CD4-positive, CD25-positive, alpha-beta regulatory T cell (primary cell): Measurements from ENCODE around the gene FGF18. TPM values are rescaled to one million over a fixed set of nuclear protein-coding genes. Genes with fewer than 3 reads are reported as not detected.
"Not testable (repeated sequence)": the region's sequence is repeated elsewhere in the genome, so short reads cannot be mapped to it uniquely, and the experiment has no call there.

Source experiments
- ATAC-seq, 2 donors: fragments of 150-1000 bp; cut with Tn5 transposase; one replicate each; pipeline ENCODE4 v1.10.0; 2021; ENCODE audit warnings: low read depth in 2 of 2, moderate number of reproducible peaks in 2 of 2, moderate library complexity in 1 of 2
- DNase-seq, 3 donors: peaks; one replicate each; pipeline versions ENCODE4 v3.0.0 to v3.0.0-alpha.2; 2012 to 2022; ENCODE audit warnings: mixed read lengths in 1 of 3
- H3K27ac ChIP-seq: one replicate; pipeline ENCODE4 v1.7.0; 2013; ENCODE audit warnings: mild to moderate bottlenecking, low read length; ENCODE audit not compliant: insufficient read depth, poor library complexity, severe bottlenecking
- H3K27me3 ChIP-seq: one replicate; pipeline ENCODE4 v1.7.0; 2013; ENCODE audit warnings: low read length; ENCODE audit not compliant: control insufficient read depth, insufficient read depth
- H3K36me3 ChIP-seq: one replicate; pipeline ENCODE4 v1.7.0; 2013; ENCODE audit warnings: mild to moderate bottlenecking, low read length, moderate library complexity; ENCODE audit not compliant: control insufficient read depth, insufficient read depth
- H3K4me1 ChIP-seq: 2 replicates; pipeline ENCODE4 v1.7.0; 2013; ENCODE audit warnings: mild to moderate bottlenecking, low read length; ENCODE audit not compliant: insufficient read depth, control insufficient read depth, poor library complexity, severe bottlenecking
- H3K4me3 ChIP-seq: one replicate; pipeline ENCODE4 v1.7.0; 2013; ENCODE audit warnings: low read depth, mild to moderate bottlenecking, low read length, moderate library complexity
- H3K9me3 ChIP-seq, 2 experiments: 1 replicate in 1 of 2; 2 replicates in 1 of 2; pipeline ENCODE4 v1.7.0; 2013; ENCODE audit warnings: low read length in 2 of 2, mild to moderate bottlenecking in 1 of 2, moderate library complexity in 1 of 2; ENCODE audit not compliant: control insufficient read depth in 2 of 2
- H3K27ac Mint-ChIP-seq, 3 donors: one replicate each; pipeline ENCODE4 v1.8.0; 2020 to 2022; ENCODE audit warnings: mild to moderate bottlenecking in 3 of 3, mixed read lengths in 3 of 3, moderate library complexity in 2 of 3
- H3K27me3 Mint-ChIP-seq: one replicate; pipeline ENCODE4 v1.8.0; 2022; ENCODE audit warnings: mild to moderate bottlenecking, mixed read lengths
- H3K36me3 Mint-ChIP-seq: one replicate; pipeline ENCODE4 v1.8.0; 2020; ENCODE audit warnings: mixed read lengths
- H3K4me1 Mint-ChIP-seq, 4 donors: one replicate each; pipeline ENCODE4 v1.8.0; 2020 to 2022; ENCODE audit warnings: mixed read lengths in 4 of 4, mild to moderate bottlenecking in 1 of 4
- H3K4me3 Mint-ChIP-seq, 4 donors: one replicate each; pipeline ENCODE4 v1.8.0; 2020 to 2022; ENCODE audit warnings: mild to moderate bottlenecking in 4 of 4, mixed read lengths in 4 of 4, moderate library complexity in 3 of 4
- H3K9me3 Mint-ChIP-seq, 7 donors: one replicate each; pipeline ENCODE4 v1.8.0; 2020 to 2022; ENCODE audit warnings: mixed read lengths in 7 of 7, mild to moderate bottlenecking in 3 of 7, moderate library complexity in 2 of 7
- polyA plus RNA-seq, 4 donors: library from polyadenylated mRNA; unstranded; fragments of 300-500 nt; fragmentation: Illumina TruSeq; gene quantifications; one replicate each; pipeline ENCODE4 v1.2.3, GENCODE V29; 2021
- total RNA-seq: library from RNA; stranded (reverse); gene quantifications from one replicate; pipeline ENCODE4 v1.2.3, GENCODE V29; 2022

The FGF18 gene
- total and polyA plus RNA-seq, 5 donors from 2014 or later, result 0.18 to 0.57 TPM; not detected in 3

DNA sequence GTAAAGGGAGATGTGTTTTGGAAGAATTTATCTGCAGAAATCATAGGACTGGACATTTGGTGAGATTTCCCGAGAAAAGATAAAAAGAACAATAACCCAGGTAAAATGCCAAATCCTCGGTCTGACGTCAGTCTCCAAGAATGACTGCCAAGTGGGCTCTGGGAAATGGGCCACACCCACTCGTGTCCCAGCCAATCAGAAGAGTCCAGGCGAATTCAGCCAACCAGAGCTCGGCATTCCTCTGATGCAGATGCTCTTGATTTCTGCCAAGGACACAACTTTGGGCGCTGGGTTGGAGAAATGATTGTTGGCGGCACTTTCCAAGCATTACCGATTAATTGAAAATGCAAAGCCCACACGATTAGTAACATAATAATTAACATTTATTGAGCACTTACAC, 73.3 kb downstream of the FGF18 start:
- H3K4me3 Mint-ChIP-seq, result no peak overlapping the region
- no peaks in the 10 kb centered on the region for H3K9me3 ChIP-seq
- H3K36me3 Mint-ChIP-seq, result no peaks in the 10 kb centered on the region
- ATAC-seq (no peak), DNase-seq (no peak)
- H3K36me3 ChIP-seq, result no peaks in the 10 kb centered on the region
- no peaks in the 10 kb centered on the region for H3K27me3 ChIP-seq
- no peak overlapping the region for H3K27ac ChIP-seq
- peaks cover 7% of the 10 kb centered on the region for H3K27me3 Mint-ChIP-seq
- H3K27ac Mint-ChIP-seq, result no peak overlapping the region
- H3K4me1 ChIP-seq, result no peaks in the 10 kb centered on the region
- H3K4me3 ChIP-seq, result no peak overlapping the region
- H3K4me1 Mint-ChIP-seq, result no peaks in the 10 kb centered on the region
- H3K9me3 Mint-ChIP-seq, result peaks cover 0 to 3% (median 0%) of the 10 kb centered on the region in 7 donors

DNA sequence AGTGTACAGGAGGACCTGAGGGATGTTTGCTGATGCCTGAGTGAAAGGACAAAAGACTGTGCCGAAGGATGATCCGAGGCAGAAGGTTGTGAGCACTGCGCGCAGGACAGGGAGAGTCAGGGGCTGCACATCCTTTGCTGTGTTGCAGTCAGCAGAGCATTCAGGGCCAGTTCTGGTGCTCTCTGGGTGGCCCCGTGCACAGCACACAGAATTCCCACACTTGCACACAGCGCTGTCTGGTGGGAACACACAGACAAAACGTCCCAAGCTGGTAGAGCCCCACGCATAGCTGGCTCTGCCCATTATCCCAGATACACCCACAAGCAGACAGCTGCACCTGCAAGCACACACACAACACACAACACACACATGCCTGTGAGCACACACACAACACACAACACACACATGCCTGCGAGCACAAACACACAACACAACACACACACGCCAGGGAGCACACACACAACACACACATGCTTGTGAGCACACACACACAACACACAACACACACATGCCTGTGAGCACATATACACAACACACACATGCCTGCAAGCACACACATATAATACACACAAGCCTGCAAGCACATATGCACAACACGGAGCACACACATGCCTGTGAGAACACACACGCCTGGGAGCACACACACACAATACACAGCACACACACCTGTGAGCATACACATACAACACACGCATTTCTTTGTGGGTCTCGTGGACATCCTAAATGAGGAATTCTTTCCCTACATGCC, 74.4 kb downstream of the FGF18 start:
- no peak for ATAC-seq
- Mint-ChIP-seq H3K4me3 (no peak overlapping the region), H3K27me3 (no peaks in the 10 kb centered on the region), H3K27ac (peak overlapping the region in 1 of 3 donors; percentile 79), H3K36me3 (no peaks in the 10 kb centered on the region), H3K9me3 (no peaks in the 10 kb centered on the region), H3K4me1 (no peaks in the 10 kb centered on the region)
- Histone ChIP-seq H3K4me1 (no peaks in the 10 kb centered on the region), H3K9me3 (no peaks in the 10 kb centered on the region), H3K4me3 (no peak overlapping the region), H3K27me3 (no peaks in the 10 kb centered on the region), H3K36me3 (no peaks in the 10 kb centered on the region), H3K27ac (no peak overlapping the region)
- no peak for DNase-seq

DNA sequence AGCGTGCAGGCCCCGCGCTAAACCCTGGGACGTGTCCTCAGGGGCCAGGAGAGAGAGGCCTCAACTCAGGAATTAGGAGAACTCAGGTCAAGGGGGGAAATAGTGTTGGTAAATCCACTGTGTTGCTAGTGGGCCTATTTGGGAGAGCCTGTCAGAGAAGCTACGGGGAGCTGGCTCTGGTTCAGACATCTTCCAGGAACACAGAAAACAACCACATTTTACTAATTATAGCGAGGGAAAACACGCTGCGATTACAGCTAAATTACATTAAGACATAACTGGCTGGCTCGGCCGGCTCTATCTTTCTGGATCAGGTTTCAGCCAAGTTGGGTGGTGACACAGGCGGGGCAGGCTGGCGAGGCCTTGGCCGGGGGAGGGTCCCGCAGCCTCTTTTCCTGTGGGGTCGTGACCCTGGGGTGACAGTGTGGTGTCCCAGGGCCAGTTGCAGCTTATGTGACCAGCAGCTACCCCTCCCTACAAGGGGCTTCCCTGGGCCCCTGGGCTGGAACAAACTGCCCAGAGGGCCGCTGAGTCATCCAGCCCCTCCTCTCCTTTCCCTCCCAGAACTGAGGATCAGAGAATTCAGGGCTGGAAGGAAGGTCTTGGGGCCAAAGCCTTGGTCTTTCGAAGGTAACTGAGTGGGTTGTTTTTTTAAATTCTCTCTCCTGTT, 75.1 kb downstream of the FGF18 start:
- Mint-ChIP-seq H3K36me3 (no peaks in the 10 kb centered on the region), H3K4me3 (no peak overlapping the region), H3K9me3 (no peaks in the 10 kb centered on the region), H3K27ac (no peak overlapping the region), H3K27me3 (no peaks in the 10 kb centered on the region), H3K4me1 (no peaks in the 10 kb centered on the region)
- Histone ChIP-seq H3K9me3 (no peaks in the 10 kb centered on the region), H3K4me3 (no peak overlapping the region), H3K27me3 (no peaks in the 10 kb centered on the region), H3K36me3 (no peaks in the 10 kb centered on the region), H3K27ac (no peak overlapping the region), H3K4me1 (no peaks in the 10 kb centered on the region)
- no peak for ATAC-seq
- no peak for DNase-seq

DNA sequence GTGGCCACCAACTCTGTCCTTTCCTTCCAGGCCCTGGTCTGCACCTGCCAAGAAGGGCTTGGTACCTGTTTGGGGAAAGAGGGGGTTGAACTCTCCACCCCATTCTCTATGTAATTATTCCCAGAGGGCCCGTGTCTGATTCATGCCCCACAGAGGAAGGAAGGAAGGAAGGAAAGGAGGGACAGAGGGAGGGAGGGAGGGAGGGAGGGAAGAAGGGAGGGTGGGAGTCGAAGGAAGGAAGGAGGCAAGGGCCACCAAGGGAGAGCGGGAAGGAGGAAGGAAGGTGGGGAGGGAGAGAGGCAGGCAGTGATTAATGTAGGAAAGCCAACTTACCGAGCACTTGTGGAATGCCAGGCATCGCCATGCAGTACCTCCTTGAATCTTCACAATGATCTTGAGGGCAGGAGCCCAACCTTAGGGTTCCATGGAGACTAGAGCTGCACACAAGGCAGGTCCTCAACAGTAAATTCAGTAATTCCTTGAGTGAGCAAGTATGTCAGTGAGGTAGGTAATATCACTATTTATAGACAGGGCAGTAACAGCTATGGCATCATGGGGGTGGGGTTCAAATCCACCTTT, 75.8 kb downstream of the FGF18 start:
- H3K4me3 ChIP-seq, result no peak overlapping the region
- H3K27me3 ChIP-seq, result no peaks in the 10 kb centered on the region
- H3K4me1 ChIP-seq, result no peaks in the 10 kb centered on the region
- Mint-ChIP-seq H3K4me3 (no peak overlapping the region), H3K27me3 (no peaks in the 10 kb centered on the region), H3K27ac (no peak overlapping the region), H3K36me3 (no peaks in the 10 kb centered on the region), H3K9me3 (no peaks in the 10 kb centered on the region), H3K4me1 (no peaks in the 10 kb centered on the region)
- H3K36me3 ChIP-seq, result no peaks in the 10 kb centered on the region
- DNase-seq, result no peak
- no peak overlapping the region for H3K27ac ChIP-seq
- H3K9me3 ChIP-seq, result no peaks in the 10 kb centered on the region
- no peak for ATAC-seq

DNA sequence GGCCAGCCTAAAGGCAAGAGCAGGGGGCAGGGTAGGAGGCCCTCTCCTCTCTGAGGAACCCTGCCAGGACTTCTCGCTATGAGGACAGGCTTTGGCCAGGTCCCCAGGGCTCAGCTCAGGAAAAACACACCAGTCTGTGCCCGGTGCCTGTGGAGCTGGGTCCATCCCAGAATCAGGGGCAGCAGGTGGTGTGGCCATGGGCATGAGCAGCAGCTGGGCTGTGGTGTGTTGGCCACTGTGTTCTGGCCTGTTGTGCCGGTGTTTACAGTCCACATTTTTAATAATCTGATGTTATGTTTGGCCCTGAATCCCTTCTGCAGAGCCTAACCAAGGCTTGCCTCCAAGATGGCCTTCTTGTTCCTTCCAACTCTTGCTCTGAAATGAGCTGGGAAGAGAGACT, 77.0 kb downstream of the FGF18 start:
- DNase-seq, result no peak
- H3K27ac Mint-ChIP-seq, result no peak overlapping the region

DNA sequence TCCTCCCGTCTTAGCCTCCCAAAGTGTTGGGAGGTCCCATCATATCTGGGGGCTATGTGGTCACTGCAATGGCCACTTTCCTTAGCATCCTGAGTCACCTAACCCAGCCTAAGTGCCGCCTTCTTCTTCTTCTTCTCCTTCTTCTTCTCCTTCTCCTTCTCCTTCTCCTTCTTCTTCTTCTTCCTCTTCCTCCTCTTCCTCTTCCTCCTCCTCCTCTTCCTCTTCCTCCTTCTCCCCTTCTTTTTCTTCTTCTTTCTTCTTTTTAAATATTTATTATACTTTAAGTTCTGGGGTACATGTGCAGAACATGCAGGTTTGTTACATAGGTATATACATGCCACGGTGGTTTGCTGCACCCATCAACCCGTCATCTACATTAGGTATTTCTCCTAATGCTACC, 78.0 kb downstream of the FGF18 start:
- not testable (repeated sequence) for H3K36me3 Mint-ChIP-seq, H3K36me3 ChIP-seq, H3K4me3 ChIP-seq, H3K27ac Mint-ChIP-seq, H3K27ac ChIP-seq, H3K27me3 Mint-ChIP-seq, H3K4me1 Mint-ChIP-seq, H3K27me3 ChIP-seq, H3K9me3 ChIP-seq, H3K9me3 Mint-ChIP-seq, H3K4me3 Mint-ChIP-seq, ATAC-seq, DNase-seq, H3K4me1 ChIP-seq

More for the DNA sequence above, 77.0 kb downstream of the FGF18 start:
- Mint-ChIP-seq H3K27me3 (no peaks in the 10 kb centered on the region), H3K4me1 (no peaks in the 10 kb centered on the region), H3K36me3 (no peaks in the 10 kb centered on the region), H3K9me3 (no peaks in the 10 kb centered on the region), H3K4me3 (no peak overlapping the region)
- no peak overlapping the region for H3K4me3 ChIP-seq
- no peaks in the 10 kb centered on the region for H3K36me3 ChIP-seq
- H3K27me3 ChIP-seq, result no peaks in the 10 kb centered on the region
- H3K27ac ChIP-seq, result no peak overlapping the region
- no peaks in the 10 kb centered on the region for H3K9me3 ChIP-seq
- ATAC-seq, result no peak
- H3K4me1 ChIP-seq, result no peaks in the 10 kb centered on the region

DNA sequence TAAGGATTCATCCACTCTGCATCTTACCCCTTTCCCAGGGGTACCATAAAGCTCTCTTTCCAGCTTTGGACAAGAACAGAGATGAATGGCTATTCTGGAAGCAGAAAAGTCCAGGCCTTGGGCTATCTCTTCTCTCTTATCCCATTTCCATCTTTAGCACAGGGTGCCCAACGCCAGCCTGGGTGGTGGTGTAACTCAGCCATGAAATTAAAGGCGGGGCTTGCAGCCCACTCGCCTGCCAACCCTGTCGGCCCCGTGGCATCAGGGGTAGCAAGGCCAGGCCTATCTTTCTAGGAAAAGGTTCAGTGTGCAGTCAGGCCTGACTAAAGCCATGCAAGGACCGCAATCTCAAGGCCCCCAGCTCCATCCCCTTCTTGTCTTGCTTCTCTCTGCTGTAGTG, 78.7 kb downstream of the FGF18 start:
- H3K9me3 ChIP-seq, result no peaks in the 10 kb centered on the region
- H3K27me3 ChIP-seq, result no peaks in the 10 kb centered on the region
- no peak overlapping the region for H3K4me3 ChIP-seq
- no peaks in the 10 kb centered on the region for H3K36me3 ChIP-seq
- H3K4me3 Mint-ChIP-seq, result no peak overlapping the region
- H3K9me3 Mint-ChIP-seq, result no peaks in the 10 kb centered on the region
- no peaks in the 10 kb centered on the region for H3K36me3 Mint-ChIP-seq
- DNase-seq (no peak), ATAC-seq (no peak)
- no peaks in the 10 kb centered on the region for H3K27me3 Mint-ChIP-seq
- no peak overlapping the region for H3K27ac Mint-ChIP-seq
- no peaks in the 10 kb centered on the region for H3K4me1 Mint-ChIP-seq
- H3K27ac ChIP-seq, result no peak overlapping the region
- no peaks in the 10 kb centered on the region for H3K4me1 ChIP-seq

DNA sequence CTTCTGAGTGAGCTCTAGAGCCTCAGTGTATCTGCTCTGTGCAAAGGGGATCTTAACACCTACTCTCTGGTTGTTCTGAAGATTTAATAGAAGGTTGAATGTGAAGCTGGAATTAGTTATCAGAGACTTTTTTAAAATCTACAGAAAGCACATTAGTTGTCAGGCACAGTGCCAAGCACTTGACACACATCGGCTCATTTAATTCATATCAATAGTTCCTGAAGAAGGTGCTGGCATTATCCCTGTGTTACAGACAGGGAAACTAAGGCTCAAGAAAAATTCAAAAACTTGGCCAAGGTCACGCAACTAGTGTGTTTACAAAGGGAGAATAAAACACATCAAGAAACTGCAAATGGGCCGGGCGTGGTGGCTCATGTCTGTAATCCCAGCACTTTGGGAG, 80.2 kb downstream of the FGF18 start:
- Histone ChIP-seq H3K36me3 (no peaks in the 10 kb centered on the region), H3K4me3 (no peak overlapping the region), H3K9me3 (no peaks in the 10 kb centered on the region), H3K27ac (no peak overlapping the region), H3K4me1 (no peaks in the 10 kb centered on the region), H3K27me3 (no peaks in the 10 kb centered on the region)
- H3K9me3 Mint-ChIP-seq, result no peaks in the 10 kb centered on the region
- DNase-seq (no peak), ATAC-seq (no peak)
- no peaks in the 10 kb centered on the region for H3K36me3 Mint-ChIP-seq
- H3K4me3 Mint-ChIP-seq, result no peak overlapping the region
- H3K4me1 Mint-ChIP-seq, result no peaks in the 10 kb centered on the region
- H3K27ac Mint-ChIP-seq, result no peak overlapping the region
- H3K27me3 Mint-ChIP-seq, result no peaks in the 10 kb centered on the region
